Hematopoietic multipotent progenitor cell treated with erythropoietin and hydrocortisone succinate and interleukin-3 and kit ligand, for 4 days (in vitro differentiated cells): Measurements from ENCODE around the gene LAPTM5.
"Not testable (repeated sequence)": the region's sequence is repeated elsewhere in the genome, so short reads cannot be mapped to it uniquely, and the experiment has no call there.

ENCODE experiments used
- DNase-seq: peaks from one replicate; pipeline ENCODE4 v3.0.0-alpha.2; 2015

The LAPTM5 gene, protein sequence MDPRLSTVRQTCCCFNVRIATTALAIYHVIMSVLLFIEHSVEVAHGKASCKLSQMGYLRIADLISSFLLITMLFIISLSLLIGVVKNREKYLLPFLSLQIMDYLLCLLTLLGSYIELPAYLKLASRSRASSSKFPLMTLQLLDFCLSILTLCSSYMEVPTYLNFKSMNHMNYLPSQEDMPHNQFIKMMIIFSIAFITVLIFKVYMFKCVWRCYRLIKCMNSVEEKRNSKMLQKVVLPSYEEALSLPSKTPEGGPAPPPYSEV

DNA sequence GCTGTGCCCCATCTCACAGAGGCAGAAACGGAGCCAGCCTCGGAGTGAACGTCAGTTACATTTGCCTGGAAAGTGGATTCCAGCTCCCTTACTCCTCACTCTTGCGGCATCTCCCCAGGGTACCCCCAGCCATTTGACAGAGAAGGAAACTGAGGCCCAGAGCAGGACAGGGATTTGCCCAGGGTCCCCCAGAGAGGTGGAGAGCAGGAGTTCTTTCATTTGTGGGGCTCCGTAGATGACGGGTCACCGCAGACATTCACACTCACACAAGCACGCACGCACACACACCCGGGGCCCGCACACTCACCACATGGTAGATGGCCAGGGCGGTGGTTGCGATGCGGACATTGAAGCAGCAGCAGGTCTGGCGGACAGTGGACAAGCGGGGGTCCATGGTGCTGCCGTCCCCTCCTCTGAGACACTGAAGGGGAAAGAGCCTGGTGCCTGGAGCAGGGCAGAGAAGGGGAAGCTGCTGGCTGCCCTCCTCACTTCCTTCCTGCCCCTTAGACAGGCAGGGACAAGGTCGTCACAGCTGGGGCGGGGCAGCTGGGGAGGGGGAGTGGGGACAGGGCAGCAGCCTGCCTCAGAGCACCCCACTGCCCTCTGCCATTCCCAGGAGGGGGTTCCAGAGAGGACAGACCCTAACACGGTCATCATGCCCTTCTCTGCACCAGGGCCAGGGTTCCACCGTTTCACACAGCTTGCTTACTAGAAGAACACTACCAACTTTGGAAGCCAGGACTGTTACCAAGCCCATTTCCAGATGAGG, at the start of gene LAPTM5:
LAPTM5 (minus strand) TSS at position 423 of the 769 bp plus-strand sequence; CDS start at position 394, 29 bp downstream.
- DNase-seq: peak; percentile 86

GRCh38 chr1:30806381-30807317, 49.1 kb upstream of the LAPTM5 start:
- DNase-seq: no peak

DNA sequence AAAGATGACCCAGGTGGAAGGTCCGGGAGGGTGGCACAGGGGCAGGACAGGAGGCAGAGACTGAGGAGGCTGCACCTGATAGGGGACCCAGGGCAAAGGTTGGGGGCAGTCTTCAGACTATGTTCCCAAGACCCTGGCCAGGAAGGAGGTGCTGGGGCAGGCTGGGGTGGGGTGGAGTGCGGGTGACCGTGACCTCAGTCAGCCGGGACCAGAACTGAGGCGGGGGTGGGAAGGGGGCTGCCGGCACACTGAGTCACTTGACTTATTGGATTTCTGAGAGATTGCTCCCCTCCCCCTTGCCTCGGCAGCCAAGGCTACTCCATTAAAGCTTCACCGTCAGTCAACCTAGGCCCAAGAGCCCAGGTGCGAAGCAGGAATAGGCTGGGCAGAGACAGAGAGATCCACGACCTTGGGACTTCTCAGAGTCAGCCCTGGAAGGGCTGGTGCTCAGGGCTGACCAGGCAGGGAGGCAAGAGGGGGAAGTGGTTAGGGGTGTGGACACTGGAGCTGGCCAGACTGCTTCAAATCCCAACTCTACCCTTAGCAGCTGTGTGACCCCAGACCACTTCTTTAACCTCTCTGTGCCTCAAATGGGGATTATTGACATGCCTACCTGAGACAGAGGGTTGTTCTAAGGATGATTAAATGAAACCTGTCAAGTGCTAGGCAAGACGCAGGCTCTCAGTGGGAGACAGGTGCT, 47.9 kb upstream of the LAPTM5 start:
- DNase-seq: no peak

- no peak for DNase-seq
Observed at GRCh38 chr1:30804822-30805221, 47.2 kb upstream of the LAPTM5 start.

DNA sequence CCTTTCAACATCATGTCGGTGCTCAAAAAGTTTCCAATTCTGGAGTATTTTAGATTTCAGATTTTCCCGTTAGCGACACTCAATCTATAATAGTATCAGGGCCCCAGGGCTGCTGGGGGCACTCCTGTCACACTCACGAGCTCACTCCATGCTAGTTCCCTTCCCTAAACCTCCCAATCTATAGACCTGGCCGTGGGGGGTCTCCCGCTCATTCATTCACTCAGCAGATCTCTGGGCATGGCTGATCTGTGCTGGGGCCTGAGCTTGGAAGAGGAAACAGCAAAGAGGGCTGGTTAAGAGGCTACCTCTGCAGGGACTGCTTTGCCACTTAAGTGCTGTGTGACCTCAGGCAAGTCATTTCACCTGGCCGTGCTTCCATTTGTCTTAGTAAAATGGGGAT, 46.8 kb upstream of the LAPTM5 start:
- no peak for DNase-seq

DNA sequence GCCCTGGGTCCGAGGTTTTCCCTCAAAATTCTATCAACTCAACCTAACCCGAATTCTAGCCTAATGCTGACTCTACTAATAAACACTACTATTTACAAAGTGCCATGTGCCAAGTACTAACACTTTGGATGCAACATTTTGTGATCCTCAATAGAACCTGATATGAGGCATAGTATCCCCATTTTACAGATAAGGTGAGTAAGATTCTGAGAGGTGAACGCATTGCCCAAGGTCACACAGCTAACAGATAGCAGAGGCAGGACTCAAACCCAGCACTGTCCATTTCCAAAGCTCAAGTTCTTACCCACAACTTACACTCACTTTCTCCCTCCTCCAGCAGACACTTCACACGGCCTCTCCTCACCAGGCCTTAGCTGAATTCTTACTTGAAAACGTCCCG, 46.0 kb upstream of the LAPTM5 start:
- no peak for DNase-seq

GRCh38 chr1:30801771-30802198, 44.2 kb upstream of the LAPTM5 start:
- DNase-seq: peak; percentile 85

DNA sequence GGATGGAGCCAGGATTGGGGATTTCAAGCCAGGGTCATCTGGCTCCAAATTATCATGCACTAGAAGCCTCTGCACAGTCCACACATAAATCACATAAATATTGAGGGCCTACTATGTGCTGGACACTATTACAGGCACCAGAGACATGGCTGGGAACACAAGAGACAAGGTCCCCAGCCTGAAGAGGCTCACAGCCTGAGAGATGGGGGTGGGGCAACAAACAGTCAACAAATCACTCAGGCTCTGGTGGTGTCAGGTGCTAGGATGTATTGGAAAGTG, 41.6 kb upstream of the LAPTM5 start:
- DNase-seq: no peak

GRCh38 chr1:30798389-30799232, 41.0 kb upstream of the LAPTM5 start:
- DNase-seq: peak; percentile 55

DNA sequence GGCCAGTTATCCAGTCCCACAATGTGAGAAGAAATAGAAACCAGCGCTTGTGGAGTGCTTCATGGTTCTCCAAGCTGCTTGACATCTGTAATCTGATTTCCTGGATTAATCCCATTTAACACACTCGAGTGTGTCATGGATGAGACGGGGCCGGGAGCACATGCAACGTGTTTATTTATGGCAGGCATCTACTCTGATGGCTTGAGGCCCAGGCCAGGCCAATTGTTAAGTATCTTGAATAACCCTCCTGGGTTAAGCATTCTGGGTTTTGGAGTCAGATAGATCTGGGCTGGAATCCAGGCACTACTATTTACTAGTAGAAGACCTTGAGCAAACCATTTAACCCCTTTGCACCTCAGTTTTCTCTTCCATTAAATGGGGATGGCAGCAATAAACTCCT, 37.5 kb upstream of the LAPTM5 start:
- DNase-seq: no peak

DNA sequence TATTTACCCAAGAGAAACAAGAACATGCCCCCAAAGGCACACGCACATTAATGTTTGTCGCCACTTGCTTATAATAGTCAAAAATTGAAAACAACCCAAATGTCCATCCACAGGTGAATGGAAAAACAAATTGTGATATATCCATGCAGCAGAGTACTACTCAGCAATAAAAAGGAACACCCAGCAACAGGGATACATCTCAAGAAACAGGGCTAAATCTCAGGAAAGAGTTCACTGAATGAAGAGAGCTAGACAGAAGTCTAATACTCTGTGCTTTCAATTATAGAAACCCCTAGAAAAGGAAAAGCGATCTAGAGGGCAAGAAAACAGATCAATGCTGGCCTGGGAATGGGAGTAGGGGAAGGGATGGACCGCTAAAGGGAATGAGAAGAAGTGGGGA, 36.7 kb upstream of the LAPTM5 start:
- no peak for DNase-seq

DNA sequence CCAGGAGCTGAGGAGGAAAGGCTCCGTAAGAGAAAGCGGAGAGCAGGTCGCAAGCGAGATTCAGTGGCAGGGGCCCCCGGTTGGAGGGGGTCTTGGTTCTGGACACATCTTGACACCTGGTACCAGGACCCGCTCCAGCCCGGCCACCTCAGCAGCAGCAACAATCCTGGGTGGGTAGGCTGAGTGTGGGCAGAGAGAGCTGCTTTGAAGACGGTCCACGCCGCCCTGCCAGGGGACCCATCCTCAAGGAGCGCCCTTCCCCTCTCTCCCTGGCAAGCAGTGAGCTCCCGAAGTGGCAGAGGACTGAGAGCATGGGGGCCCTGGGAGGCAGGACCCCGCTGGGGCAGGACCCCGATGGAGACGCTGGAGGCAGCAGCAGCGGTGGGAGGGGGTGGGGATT, 35.6 kb upstream of the LAPTM5 start:
- no peak for DNase-seq

- DNase-seq: no peak
Observed at GRCh38 chr1:30791868-30792267, 34.3 kb upstream of the LAPTM5 start.

- peak; percentile 75 for DNase-seq
Observed at GRCh38 chr1:30790850-30791778, 33.5 kb upstream of the LAPTM5 start.

DNA sequence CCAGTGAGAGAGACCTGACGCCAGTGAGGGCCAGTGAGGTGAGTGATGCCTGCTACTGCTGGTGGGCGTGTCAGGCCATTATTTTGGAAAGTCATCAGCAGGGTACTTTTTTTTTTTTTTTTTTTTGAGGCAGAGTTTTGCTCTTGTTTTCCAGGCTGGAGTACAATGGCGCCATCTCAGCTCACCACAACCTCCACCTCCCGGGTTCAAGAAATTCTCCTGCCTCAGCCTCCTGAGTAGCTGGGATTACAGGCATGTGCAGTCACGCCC, 32.6 kb upstream of the LAPTM5 start:
- not testable (repeated sequence) for DNase-seq

- DNase-seq: no peak
Observed at GRCh38 chr1:30789388-30790255, 32.0 kb upstream of the LAPTM5 start.

- DNase-seq: no peak
Observed at GRCh38 chr1:30788580-30789387, 31.2 kb upstream of the LAPTM5 start.

DNA sequence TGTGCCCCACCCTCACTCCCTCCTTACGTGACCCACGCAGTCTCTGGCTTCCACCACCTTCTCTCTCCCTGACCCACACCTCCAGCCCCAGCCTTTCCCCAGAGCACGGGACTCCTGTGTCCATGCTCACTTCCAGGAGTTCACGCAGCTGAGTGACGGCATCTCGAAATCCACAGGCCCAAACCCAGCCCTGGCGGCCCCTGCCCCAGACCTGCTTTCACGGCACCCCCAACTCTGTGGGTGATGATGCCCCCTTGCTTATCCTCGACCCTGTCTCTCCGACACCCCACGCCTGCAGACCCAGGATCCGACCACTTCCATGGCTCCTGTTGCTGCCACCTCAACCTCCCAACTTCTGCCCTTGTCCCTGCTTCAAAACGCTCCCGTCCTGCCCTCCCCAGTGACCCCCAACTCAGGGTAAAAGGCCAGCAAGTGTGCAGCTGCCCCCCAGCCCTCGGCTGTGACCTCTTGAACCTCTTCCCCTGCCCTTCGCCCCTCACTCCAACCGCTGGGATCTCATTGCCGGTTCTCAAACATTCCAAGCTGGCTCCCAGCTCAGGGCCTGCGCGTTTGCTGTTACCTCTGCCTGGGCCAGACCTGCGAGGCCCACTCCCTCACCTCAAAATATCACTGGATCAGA, 30.4 kb upstream of the LAPTM5 start:
- no peak for DNase-seq

- DNase-seq: no peak
Observed at GRCh38 chr1:30787266-30787665, 29.7 kb upstream of the LAPTM5 start.
